SW 1271 (cell line): ENCODE results near the gene CYP26B1.

Experiments
- DNase-seq, 2 experiments: peaks; one replicate each; lab custom pipeline; 2025; lab: John Stamatoyannopoulos, UW

CYP26B1 gene

DNA sequence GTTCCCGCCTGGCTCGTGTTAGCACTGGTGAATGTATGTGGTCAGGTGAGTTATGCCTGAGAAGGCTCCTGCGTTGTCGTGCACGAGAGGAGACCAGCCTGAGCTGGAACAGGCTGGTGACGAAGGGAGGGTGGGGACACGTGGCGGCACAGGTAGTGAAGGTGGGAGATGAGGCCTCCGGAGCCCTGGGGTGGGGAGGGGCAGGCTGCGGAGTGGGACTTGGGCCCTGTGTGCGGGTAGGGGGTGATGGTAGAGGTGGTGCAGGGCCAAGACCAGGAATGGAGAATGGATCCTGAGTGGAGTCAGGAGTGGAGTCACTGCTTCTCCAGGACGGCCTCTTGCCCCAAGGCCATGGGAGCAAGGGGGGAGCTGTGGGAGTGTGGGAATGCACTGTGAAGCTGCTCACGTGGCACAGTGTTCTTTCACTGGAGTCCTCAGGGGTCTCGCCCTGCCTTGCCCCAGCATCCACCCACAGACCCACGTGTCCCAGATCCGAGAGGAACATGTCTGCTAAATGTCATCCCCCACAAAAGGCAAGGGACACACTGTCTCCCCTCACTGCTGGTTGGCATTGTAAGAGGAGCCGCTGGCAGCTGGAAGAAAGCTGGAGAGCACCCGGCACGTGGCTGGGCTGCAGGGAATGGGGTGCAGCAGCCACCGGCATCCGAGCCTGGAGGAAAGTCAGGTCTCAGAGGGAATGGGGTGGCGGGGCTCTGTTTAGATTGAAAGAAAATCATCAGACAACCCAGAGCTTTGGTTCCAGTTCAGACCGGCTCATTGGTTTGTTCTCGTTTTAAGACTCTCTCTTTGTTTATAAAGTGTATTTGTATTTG, 63.7 kb downstream of the CYP26B1 start:
- no peak for DNase-seq

DNA sequence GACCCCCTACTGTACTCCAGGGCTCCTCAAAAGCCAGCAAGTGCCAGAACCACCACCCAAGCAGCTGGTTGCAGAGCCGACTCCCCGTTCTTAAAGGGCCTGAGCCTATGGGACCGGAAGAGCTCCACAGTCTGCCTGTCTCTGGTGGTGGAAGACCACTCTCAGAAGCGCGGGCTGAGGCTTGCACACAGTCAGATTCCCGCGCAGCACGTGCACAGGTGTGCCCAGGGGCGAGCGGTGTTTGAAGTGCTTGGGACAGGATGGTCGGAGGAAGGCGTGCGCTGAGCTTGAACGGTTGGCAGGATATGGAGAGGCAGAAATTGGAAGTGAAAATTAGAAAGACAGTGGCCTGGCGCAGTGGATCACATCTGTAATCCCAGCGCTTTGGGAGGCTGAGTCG, 64.8 kb downstream of the CYP26B1 start:
- no peak for DNase-seq

DNA sequence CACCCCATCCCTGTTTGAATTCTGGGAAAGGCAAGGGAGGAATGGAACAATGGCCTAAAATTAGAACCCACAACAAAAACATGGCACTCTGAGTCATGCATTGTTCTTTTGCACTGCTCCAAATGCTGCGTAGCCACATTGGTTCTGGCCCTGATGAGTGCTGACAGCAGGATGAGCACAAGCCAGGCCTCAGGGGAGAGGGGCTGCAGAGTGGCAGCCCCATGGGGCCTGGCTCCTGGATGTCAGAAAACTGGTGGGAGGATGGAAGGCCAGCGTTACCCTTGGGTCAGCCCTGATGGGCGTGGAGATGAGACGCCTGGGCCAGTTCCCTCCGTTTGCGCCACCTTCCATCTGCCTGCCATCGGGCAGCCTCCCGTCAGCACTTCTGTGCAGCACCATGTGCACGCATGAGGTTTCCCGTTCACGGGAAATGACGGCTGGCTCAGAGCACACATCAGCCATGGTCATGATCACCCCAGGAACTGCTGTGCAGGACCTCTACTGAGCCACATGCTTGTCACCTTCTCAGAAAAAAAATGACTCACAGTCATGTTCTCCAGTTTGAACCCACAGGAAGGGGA, 65.6 kb downstream of the CYP26B1 start:
- no peak for DNase-seq

DNA sequence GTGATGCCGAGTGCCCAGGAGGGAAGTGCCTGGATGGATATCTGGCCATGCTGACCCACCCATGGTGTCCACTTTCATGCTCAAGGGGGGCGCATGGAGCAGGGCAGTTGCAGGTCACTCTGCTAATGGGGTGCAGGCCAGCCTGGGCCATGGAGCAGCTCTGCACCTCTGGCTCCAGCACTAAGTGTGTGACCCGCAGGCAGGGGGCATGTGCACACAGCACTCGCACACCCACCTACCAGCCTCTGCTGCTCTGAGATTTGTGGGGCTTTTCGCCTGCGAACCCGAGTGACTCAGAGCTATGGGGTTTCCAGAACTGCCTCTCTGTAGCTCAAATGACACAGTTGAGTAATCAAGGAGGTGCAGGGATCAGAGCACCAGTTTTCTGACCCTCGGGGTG, 66.2 kb downstream of the CYP26B1 start:
- no peak for DNase-seq

DNA sequence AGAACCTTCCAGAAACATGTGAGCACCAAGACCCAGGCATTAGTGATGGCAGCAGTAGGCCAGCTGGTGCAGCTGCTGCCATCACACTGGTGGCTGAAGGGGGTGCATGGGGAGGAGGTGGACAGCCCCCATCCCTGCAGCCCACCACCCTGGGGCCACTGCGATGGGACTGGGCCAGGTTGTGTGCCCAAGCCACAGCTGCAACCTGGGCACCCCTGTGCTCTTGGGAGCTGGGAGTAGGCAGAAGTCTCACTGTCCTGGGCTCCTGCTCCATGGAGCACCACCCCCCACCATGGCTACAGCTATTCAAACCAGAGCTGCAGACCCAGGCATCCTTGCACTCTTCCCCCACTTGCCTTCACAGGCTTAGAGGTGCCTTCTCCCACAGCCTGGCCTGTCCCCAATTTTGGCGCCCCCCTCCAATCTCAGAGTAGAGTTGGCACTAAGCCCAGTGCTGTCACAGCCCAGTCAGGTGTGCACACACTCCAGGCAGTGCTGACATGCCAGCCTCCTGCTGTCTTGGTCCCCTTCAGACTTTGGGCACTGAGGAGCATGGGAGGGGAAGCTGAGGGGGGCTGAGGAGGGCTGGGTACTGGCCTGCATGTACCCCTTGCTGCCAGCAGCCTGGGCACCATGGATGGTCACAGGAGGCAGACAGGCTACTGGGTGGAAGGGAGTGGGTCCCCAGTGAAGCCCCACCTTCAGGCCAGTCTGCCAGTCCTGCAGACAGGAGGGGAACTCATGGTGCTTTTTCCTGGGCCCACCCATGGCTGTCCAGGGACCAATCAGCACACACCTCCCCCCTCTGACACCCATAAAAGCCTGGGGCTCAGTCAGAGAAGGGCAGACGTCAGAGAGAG, 67.1 kb downstream of the CYP26B1 start:
- DNase-seq: no peak
